Activated CD8-positive, alpha-beta memory T cell treated with anti-CD3 and anti-CD28 coated beads, Interleukin-2, amount 50 U/mL, for 4 hours (primary cell): ENCODE measurements around the gene PLXDC2.

ENCODE experiments used
- DNase-seq: peaks from one replicate; pipeline ENCODE4 v3.0.0-alpha.2; 2020

PLXDC2 gene

GRCh38 chr10:19915816-19916215, 99.6 kb downstream of the PLXDC2 start:
- DNase-seq: no peak

- DNase-seq: no peak
These were observed 101.7 kb downstream of the PLXDC2 start for GRCh38 chr10:19917751-19918478.

GRCh38 chr10:19918794-19919193, 102.6 kb downstream of the PLXDC2 start:
- DNase-seq: no peak

DNA sequence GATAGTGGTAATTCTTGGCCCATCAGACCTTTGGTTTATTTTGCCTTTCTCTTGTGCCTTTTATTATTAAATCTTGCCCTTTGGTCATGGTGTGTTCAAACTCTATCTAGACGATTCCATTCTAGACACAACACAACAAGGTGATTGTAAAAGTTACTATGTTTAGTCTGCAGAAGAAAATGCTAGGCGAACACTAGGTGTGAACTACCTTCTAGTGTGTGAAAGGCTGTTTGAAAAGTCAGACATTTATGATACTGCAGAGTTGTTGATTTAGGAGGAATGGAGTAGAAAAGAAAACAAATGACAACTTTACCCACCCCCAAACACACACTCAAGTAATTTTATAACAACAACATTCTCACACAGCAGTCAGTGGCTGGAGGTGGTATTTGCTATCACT, 103.4 kb downstream of the PLXDC2 start:
- no peak for DNase-seq

DNA sequence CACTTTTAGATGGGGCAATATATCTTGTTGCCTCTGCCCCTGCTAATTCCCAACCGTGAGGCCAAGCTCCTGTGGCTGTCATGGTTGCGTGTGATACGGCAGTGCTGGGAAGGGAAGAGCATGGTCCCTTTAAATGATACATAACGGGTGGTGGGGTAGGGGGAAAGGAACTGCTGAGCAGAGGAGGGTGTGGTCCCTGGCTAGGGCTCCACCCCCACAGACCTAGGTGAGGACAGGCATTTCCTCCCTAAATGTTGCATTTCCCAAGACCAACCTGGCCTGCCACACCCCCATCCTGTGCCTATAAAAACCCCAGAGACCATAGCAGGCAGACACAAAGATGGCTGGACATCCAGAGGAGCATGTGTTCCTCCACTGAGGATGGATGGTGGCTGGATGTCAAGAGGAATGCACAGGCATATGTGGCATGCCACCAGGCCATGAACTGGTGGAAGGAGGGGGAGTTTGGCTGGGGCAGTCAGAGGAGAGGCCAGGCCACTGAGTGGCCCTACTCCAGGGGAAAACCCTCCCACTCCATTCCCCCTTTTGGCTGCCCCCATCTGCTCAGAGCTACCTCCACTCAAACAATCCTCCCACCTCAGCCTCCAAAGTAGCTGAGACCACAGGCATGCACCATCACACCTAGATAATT, 104.0 kb downstream of the PLXDC2 start:
- DNase-seq: no peak

- no peak for DNase-seq
These were observed 105.3 kb downstream of the PLXDC2 start for GRCh38 chr10:19921300-19922140.

DNA sequence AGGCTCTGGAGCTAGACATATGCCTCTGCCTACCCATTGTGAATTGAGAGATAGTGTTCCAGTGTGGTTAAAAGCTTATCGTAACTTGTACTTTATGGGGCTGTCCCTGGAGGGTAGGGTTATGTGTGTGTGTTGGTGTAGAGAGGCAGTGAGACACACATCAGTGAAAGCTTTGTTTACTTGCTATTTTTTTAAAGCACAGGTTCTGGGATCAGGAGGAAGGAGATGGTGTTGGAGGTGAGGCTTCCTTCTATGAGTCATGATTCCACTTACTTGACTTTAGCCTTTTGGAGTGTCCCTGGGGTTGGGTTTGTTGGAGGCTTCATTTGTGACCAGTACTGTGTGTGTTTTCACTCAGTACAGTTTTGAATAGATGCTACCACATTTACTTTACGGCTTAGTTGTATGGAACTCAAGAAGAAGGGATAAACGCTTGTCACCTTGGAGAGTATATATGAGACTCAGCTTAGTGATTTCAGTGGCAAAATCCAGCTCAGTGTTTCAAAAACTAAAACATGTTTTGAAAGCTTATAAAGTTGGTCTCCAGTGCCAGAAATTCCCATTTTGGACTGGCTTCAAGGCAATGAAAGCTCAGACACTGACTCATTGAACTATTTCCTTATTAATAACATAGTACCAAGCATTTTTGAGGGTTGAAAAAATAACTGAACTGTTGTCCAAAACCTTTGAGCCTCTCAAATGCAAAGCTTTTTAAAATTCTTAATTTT, 106.2 kb downstream of the PLXDC2 start:
- DNase-seq: no peak

GRCh38 chr10:19925064-19925463, 108.8 kb downstream of the PLXDC2 start:
- no peak for DNase-seq

- no peak for DNase-seq
These were observed 112.7 kb downstream of the PLXDC2 start for GRCh38 chr10:19928936-19929335.

DNA sequence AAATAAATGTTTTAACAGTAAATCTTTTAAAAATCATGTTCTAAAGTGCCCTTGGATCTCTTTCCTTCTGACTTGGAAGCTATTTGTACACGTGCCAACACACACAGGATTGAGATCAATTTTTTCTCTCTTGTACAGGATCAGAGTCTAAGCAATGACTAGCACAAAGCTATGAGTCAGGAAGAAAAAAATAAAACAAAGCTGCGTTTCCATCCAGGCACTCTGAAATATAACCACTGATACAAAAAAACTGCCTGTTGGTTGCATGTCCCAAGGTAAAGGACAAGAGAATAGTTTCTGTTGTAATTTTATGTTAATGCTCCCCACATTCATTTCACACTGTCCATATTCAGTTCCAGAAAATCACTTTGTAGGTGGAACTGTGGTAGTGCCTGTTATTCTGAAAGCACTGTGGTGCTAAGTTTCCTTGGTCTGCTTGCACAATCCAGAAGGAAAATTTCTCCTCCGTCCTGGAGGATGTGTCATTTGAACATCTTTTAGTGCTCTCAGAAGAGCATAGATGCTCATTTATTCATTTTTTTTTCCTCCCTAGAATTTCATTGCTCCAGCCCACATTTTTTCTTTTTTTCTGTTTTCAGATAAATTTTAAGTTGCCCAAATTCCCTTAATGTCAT, 113.4 kb downstream of the PLXDC2 start:
- DNase-seq: no peak

DNA sequence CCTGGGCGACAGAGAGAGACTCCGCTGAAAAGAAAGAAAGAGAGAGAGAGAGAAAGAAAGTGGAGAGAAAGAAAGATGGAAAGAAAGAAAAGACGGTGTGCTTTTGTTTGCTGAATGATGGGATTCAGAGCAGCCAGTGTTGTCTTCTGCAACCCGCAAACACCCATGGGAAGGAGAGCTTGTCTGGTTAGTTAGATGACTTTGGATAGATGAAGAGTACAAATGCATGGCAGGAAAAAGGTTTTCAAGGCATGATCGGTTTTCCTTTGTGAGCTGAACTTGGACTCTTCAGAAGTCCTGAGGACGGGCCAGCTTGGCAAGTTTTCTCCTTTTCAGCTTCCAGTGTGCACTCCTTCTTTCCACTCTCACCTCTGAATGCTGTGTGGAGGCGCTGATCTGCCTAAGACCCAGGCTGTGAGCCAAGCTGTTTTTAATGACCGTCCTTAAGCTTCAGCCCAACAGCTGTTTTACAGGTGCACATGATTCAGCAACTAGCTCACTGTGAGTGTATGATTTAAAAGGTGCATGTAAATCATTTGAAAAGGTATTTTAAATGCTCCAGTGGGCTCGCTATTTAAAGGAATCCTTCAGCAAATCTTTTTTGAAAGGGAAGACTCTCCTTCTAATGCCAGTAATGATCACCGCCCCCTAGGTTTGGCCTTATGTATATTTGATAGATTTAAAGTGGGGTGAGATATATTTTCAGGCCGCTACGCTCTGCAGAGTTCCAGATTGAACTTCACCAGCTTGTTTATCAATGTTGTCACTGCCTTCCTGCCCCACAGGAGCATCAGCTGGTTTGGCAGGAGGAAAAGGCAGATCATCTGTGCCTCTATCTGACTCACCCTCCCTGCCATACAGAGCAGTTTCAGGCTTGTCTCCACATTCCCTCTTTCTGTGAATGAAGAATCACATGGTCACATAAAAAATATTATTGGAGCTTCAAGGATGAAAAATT, 115.0 kb downstream of the PLXDC2 start:
- no peak for DNase-seq

DNA sequence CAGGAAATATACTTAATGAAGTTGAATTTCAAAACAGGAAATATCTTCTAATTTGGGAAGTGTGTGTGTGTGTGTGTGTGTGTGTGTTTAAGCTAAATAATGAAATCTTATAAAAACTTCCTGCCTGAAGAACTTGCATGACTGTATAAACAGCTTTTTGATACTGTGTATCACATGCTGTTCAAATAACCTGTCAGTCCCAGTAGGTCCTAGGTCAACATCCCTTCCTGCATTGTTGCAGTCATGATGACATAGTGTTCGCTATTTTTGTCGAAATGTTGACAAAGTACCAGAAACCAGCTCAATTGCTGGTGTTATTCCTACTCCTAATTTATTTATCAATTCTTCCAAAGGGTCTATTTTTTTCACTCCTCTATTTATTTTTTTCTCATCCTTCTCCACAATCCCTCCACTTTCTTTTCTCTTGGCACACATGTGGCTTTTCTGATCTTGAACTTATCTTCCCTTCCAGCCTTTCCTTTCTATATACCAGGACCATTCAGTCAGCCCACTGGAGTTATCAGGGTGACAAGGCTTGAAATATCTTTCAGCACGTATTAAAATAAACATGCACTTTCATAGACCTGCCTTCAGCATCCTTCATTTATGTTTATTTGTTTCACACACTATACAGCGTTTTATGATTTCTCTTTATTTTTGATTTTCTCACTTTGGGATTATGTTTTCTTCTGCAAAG, 115.8 kb downstream of the PLXDC2 start:
- DNase-seq: no peak

DNA sequence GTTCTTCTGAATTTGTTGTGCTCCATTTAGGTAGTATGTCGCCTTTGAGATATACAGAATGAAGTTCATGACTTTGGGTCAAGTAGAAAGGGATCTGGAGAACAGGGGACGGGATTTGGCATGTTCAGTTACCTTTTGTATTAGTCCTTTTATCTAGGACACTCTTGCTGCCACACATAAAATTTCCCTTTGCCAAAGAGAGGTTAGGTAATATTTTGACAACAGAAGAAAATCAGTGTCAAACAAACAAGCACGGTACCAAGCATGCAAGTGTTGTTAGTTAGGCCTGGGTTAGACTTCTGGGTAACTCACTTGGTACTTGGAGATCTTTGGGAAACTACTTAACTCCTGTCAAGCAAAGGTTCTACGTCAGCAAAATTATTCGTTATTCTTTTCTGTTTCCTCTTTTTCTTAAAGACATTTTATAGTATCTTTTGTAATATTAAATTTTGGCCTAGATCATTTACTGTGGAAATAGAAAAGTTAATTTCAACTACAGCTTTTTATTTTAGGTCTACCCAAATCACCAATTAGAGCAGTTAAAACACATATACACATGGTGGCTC, 116.7 kb downstream of the PLXDC2 start:
- no peak for DNase-seq

DNA sequence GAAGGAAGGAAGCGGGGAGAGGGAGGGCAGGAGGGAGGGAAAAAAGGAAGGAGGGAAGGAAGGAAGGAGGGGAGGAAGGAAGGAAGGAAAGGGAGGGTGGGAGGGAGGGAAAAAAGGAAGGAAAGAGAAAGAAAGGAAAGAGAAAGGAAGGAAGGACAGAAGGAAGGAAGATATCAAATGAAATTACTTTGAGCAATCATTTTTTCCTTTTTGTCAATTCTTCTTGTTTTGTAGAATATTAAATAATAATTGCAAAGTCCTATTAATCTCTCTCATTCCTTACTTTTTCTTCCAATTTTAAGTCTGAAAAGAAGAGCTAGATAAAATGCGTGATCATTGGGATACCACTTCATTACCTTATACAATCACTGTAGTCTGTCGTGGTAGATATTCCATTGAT, 117.5 kb downstream of the PLXDC2 start:
- no peak for DNase-seq

DNA sequence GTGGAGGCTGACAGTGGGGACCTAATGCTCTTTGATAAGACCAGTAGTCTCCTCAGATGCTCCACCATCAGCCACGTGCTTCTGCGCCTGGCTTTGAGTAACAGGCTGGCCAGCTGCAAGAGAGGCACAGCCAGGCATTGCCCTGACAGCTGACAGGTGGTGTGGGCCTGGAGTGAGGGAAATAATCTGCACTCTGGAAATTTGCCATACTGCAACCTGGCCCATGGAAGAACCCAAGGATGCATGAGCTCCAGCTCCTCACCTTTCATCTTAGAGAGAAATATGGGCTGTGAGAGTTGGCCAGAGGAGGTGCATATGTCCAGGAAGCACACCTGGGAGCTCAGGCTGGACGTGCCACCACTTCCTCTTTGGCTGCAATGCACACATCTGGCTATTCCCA, 118.9 kb downstream of the PLXDC2 start:
- no peak for DNase-seq

DNA sequence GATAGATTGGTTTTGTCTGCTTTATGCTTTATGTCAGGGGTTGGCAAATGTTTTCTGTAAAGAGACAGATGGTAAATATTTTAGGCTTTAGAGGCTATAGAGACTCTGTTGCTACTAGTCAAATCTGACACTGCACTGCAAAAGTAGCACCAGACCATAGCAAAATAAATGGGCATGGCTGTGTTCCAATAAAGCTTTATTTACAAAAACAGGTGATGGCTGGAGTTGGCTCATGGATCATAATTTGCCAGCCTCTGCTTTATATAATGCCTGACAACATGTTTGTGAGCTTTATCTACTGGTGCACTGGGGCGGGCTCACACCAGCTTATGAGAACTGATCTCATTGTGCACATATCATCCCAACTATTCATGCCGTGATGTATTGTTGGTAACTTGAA, 120.1 kb downstream of the PLXDC2 start:
- no peak for DNase-seq

- DNase-seq: no peak
These were observed 121.8 kb downstream of the PLXDC2 start for GRCh38 chr10:19937989-19938388.

DNA sequence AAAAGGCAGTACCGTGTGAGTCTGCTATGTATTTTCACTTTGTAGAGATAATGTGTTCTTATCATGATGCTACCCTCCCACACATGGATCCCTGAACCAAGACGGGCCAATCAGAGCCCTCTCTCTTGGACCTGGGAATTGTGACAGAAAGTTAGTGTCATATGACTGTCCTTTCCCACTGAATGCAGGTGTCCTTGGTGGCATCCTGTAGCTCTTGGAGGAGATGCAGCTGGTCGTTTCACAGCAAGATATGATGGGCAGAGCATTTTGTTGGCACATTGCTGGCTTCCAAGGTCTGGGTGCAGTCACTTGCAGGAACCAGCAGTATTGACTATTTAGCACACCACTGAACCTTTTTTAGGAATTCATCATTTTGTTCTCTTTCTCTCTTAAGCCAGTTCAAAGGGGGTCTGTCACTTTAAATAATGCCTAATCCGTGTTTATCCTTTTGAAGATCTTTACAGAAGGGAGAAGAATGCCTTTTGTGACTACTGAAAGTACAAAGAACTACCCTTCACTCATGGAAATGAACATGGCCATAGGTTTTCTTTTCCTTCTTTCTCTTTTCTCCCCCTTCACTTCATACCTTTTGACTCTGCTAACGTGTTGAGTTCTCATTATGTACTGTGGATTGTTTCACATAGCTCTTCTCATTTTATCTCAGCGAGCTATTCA, 125.1 kb downstream of the PLXDC2 start:
- no peak for DNase-seq

GRCh38 chr10:19944911-19945663, 128.9 kb downstream of the PLXDC2 start:
- DNase-seq: no peak
